GM12878 (cell line): Measurements from ENCODE around the gene DCAF17. TPM values are rescaled to one million over a fixed set of nuclear protein-coding genes. Genes with fewer than 3 reads are reported as not detected.

Experiments used
- ATAC-seq: fragments of 200-7000 bp; cut with Tn5 transposase; 3 replicates; pipeline ENCODE4 v1.9.1; 2020; ENCODE audit warnings: mild to moderate bottlenecking, moderate library complexity
- BruUV-seq: library from RNA; stranded (reverse); fragments of 400-500 nt; replicated peaks from 2 replicates; lab custom pipeline; 2021; lab: Mats Ljungman, UMichigan
- CTCF ChIA-PET: fragments of 300-600 bp; sonication (Branson Sonifier 250); formaldehyde crosslinking; extraction: SDS; loops from one replicate; lab custom pipeline; 2021; ENCODE audit warnings: inconsistent platforms; lab: Yijun Ruan, JAX
- POLR2A ChIA-PET: fragments of 350-600 bp; formaldehyde crosslinking; extraction: SDS; loops from one replicate; lab custom pipeline; 2021; ENCODE audit warnings: inconsistent platforms; lab: Charles Lee
- RAD21 ChIA-PET: fragments of 300-600 bp; sonication (Branson Sonifier 250); formaldehyde crosslinking; loops from one replicate; lab custom pipeline; 2023; ENCODE audit warnings: antibody characterized with exemption; ENCODE audit not compliant: unreplicated experiment; lab: Charles Lee
- SMC1A ChIA-PET: fragments of 300-600 bp; sonication (Branson Sonifier 250); formaldehyde crosslinking; loops from one replicate; lab custom pipeline; 2023; ENCODE audit not compliant: unreplicated experiment, uncharacterized antibody; lab: Charles Lee
- DNase-seq: peaks from one replicate; pipeline ENCODE4 v3.0.0-alpha.2; 2011; ENCODE audit warnings: low read depth, low spot score
- FAIRE-seq: peaks from 3 replicates; lab custom pipeline; 2011; peaks lifted over from hg19 to GRCh38; lab: Jason Lieb, UNC
- H2AFZ ChIP-seq: 2 replicates; pipeline ENCODE4 v1.6.0; 2011; ENCODE audit warnings: low read depth, low read length, control low read depth; ENCODE audit not compliant: control insufficient read depth
- H3K27ac ChIP-seq: 2 replicates; pipeline ENCODE4 v1.5.1; 2011; ENCODE audit warnings: control low read depth; ENCODE audit not compliant: control insufficient read depth, insufficient read depth
- H3K27me3 ChIP-seq, 2 experiments: replicated peaks in 1 of 2; 2 replicates each; pipeline versions ENCODE4 v1.6.0 to v1.6.1; 2011; ENCODE audit warnings: low read length in 1 of 2; ENCODE audit not compliant: control insufficient read depth in 2 of 2, insufficient read depth in 2 of 2
- H3K36me3 ChIP-seq, 2 experiments: 2 replicates each; pipeline ENCODE4 v1.5.1; 2011; ENCODE audit warnings: low read length in 1 of 2; ENCODE audit not compliant: control insufficient read depth in 2 of 2, insufficient read depth in 2 of 2
- H3K4me1 ChIP-seq: 2 replicates; pipeline ENCODE4 v1.6.1; 2011; ENCODE audit warnings: mild to moderate bottlenecking, low read length, moderate library complexity, mixed read lengths; ENCODE audit not compliant: control insufficient read depth, insufficient read depth
- H3K4me2 ChIP-seq: 2 replicates; pipeline ENCODE4 v1.6.0; 2011; ENCODE audit warnings: control low read depth; ENCODE audit not compliant: control insufficient read depth, insufficient read depth
- H3K4me3 ChIP-seq: fragments of 200-600 bp; sonication (generic); 2 replicates; pipeline ENCODE4 v1.5.1; 2016
- H3K79me2 ChIP-seq: 2 replicates; pipeline ENCODE4 v1.6.0; 2011; ENCODE audit warnings: low read length; ENCODE audit not compliant: control insufficient read depth, insufficient read depth
- H3K9ac ChIP-seq: 2 replicates; pipeline ENCODE4 v1.8.0; 2011; ENCODE audit warnings: low read length, control low read depth, mixed read lengths; ENCODE audit not compliant: control insufficient read depth, insufficient read depth
- H3K9me3 ChIP-seq: replicated peaks from 3 replicates; pipeline ENCODE4 v1.5.1; 2011; ENCODE audit warnings: mild to moderate bottlenecking, low read length; ENCODE audit not compliant: control insufficient read depth, insufficient read depth
- H4K20me1 ChIP-seq: 2 replicates; pipeline ENCODE4 v1.6.0; 2011; ENCODE audit not compliant: control insufficient read depth, insufficient read depth
- BHLHE40 ChIP-seq, 2 experiments: fragments of 450-650 bp in 1 of 2; IDR thresholded peaks; 2 replicates each; pipeline ENCODE4 v1.6.1; 2011 to 2017; ENCODE audit warnings: low read depth in 2 of 2, borderline replicate concordance in 1 of 2, improper control_type of control experiment in 1 of 2, low read length in 1 of 2, mild to moderate bottlenecking in 1 of 2
- BMI1 ChIP-seq: fragments of 450-650 bp; IDR thresholded peaks from 2 replicates; pipeline ENCODE4 v1.6.1; 2016; ENCODE audit warnings: mild to moderate bottlenecking, moderate library complexity, borderline replicate concordance
- ESRRA ChIP-seq: IDR thresholded peaks from 2 replicates; pipeline ENCODE4 v1.6.1; 2012; ENCODE audit warnings: mild to moderate bottlenecking, low read length, improper control_type of control experiment
- GATAD2B ChIP-seq: fragments of 450-650 bp; conservative IDR thresholded peaks from 2 replicates; pipeline ENCODE4 v1.6.1; 2017; ENCODE audit warnings: low read depth, mild to moderate bottlenecking, moderate library complexity
- HCFC1 ChIP-seq: fragments of 150-350 bp; IDR thresholded peaks from 2 replicates; pipeline ENCODE4 v1.6.1; 2014; ENCODE audit warnings: low read length
- MTA2 ChIP-seq: fragments of 450-650 bp; IDR thresholded peaks from 2 replicates; pipeline ENCODE4 v1.6.1; 2016; ENCODE audit warnings: low read depth, mild to moderate bottlenecking, moderate library complexity
- MTA3 ChIP-seq: IDR thresholded peaks from 2 replicates; pipeline ENCODE4 v1.6.1; 2012; ENCODE audit warnings: low read length, inconsistent platforms, borderline replicate concordance
- RFX5 ChIP-seq: IDR thresholded peaks from 2 replicates; pipeline ENCODE4 v1.6.1; 2011; ENCODE audit warnings: low read depth, low read length, improper control_type of control experiment
- SP1 ChIP-seq: IDR thresholded peaks from one replicate; pipeline ENCODE4 v1.6.1; 2011; ENCODE audit warnings: low read depth, low read length
- SREBF2 ChIP-seq: IDR thresholded peaks from 2 replicates; pipeline ENCODE4 v1.6.1; 2012; ENCODE audit warnings: mild to moderate bottlenecking, low read length
- YBX1 ChIP-seq: fragments of 450-650 bp; IDR thresholded peaks from 2 replicates; pipeline ENCODE4 v1.6.1; 2016; ENCODE audit warnings: antibody characterized with exemption
- ZNF207 ChIP-seq: fragments of 450-650 bp; IDR thresholded peaks from 2 replicates; pipeline ENCODE4 v1.6.1; 2014; ENCODE audit warnings: antibody characterized with exemption, mild to moderate bottlenecking, borderline replicate concordance
- WGBS: methylation state at CpG from one replicate; pipeline ENCODE4 v1.1.6; 2016; ENCODE audit warnings: low lambda C conversion rate; ENCODE audit not compliant: insufficient replicate concordance, insufficient coverage; ENCODE audit errors: missing lambda C conversion rate; 5-methylcytosine and 5-hydroxymethylcytosine counted together
- in situ Hi-C: fragments of 300-500 bp; cut with MboI; formaldehyde crosslinking; loops from 9 replicates; pipeline ENCODE4 v1.14.3; 2018; ENCODE audit warnings: mixed read lengths
- intact Hi-C: fragments of 100-400 bp; cut with micrococcal nuclease; formaldehyde crosslinking; loops from one replicate; pipeline ENCODE4 v1.14.2; 2022; ENCODE audit not compliant: unreplicated experiment
- polyA plus RNA-seq, 11 experiments: library from polyadenylated mRNA; depleted of rRNA in 4 of 11; unstranded in 6 of 11; stranded (reverse) in 5 of 11; fragments of >200 nt; fragmentation: Nextera tagmentation in 4 of 11; fragmentation: Illumina TruSeq in 1 of 11; extraction: Ambion mirVana in 4 of 11; extraction: Trizol in 1 of 11; gene quantifications; 1 replicate in 1 of 11; 2 replicates in 10 of 11; pipeline versions ENCODE4 v1.2.1 to v1.2.3, GENCODE V29; 2011 to 2016; ENCODE audit warnings: inconsistent platforms in 2 of 11, missing spikeins in 2 of 11, low read depth in 1 of 11
- total RNA-seq, 4 experiments: library from RNA; depleted of rRNA in 3 of 4; stranded (reverse); fragments of >200 nt in 3 of 4; fragmentation: Illumina TruSeq in 1 of 4; extraction: Trizol in 1 of 4; gene quantifications; 2 replicates each; pipeline versions ENCODE4 v1.2.1 to v1.2.3, GENCODE V29; 2013 to 2021
- TF ChIP-seq, protein P1 (sequence below): fragments of 450-650 bp; IDR thresholded peaks from 2 replicates; pipeline ENCODE4 v1.6.1; 2018; ENCODE audit warnings: borderline replicate concordance, mild to moderate bottlenecking; ENCODE audit not compliant: partially characterized antibody
- TF ChIP-seq, protein P2 (sequence below): IDR thresholded peaks from 2 replicates; pipeline ENCODE4 v1.6.1; 2011; ENCODE audit warnings: low read depth, mild to moderate bottlenecking, low read length, moderate library complexity, borderline replicate concordance; ENCODE audit errors: extremely low read depth
- TF ChIP-seq, protein P3 (sequence below): IDR thresholded peaks from 2 replicates; pipeline ENCODE4 v1.6.1; 2011; ENCODE audit warnings: borderline replicate concordance, low read depth, mild to moderate bottlenecking, moderate library complexity, mixed read lengths, low read length; ENCODE audit not compliant: insufficient read depth; ENCODE audit errors: extremely low read length
- TF ChIP-seq, protein P4 (sequence below): IDR thresholded peaks from 2 replicates; pipeline ENCODE4 v1.6.1; 2012; ENCODE audit warnings: low read depth, low read length, improper control_type of control experiment

Gene DCAF17
- total and polyA plus RNA-seq, 10 of the 15 experiments (the other 5 are each of a cell fraction or from before 2014, with no cell fraction given), result 5.2 to 32.9 (median 23.4) TPM

DNA sequence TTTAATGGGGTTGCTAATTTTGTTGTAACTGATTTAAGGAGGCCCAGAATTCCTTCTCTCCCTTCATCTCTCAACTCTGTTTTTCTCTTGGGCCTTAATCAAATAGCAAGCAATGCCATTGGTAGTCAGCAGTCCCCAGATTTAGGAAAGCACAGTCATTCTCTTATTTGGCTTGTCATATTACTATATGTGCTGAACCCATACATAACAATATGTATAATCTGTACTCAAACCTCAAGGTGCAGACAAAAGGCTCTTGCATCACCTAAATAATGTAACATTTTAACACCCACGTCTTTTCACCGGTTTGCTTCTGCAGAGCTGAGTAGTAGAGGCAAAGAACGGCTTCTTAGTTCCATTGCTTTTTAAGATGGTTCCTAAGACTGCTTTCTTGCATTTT, 33.6 kb upstream of the DCAF17 start:
- no peak for ATAC-seq
- Histone ChIP-seq H3K27me3 (no peaks in the 10 kb centered on the region), H3K4me3 (no peak overlapping the region), H3K79me2 (peaks cover 47% of the 10 kb centered on the region), H3K9me3 (peaks cover 22% of the 10 kb centered on the region), H3K4me1 (peaks cover 8% of the 10 kb centered on the region; the same call in 1 of the 2 replicates), H3K27ac (no peak overlapping the region), H3K36me3 (peaks cover 0 to 4% of the 10 kb centered on the region in 2 experiments; a peak in 2 of 4 replicates), H3K4me2 (no peak overlapping the region), H3K9ac (no peak overlapping the region), H2AFZ (no peak overlapping the region)
- ChIA-PET RAD21 (no interaction called here), POLR2A (interaction anchor here (1.0 to 1.2 kb wide), 3 partner anchors 12 to 150 kb away, joined by 3 to 11 read pairs (median 4); no protein-coding TSS in a partner anchor), SMC1A (interaction anchor here (0.9 to 3.0 kb wide), 3 partner anchors 10 to 63 kb away, joined by 3 to 19 read pairs (median 4); no protein-coding TSS in a partner anchor), CTCF (interaction anchor here (1.2 to 1.7 kb wide), 2 partner anchors 10 to 73 kb away, joined by 3 to 4 read pairs; no protein-coding TSS in a partner anchor)
- BruUV-seq, result no TSS peak
- in situ Hi-C loops, result no loop called here
- WGBS, result 84% methylated on average over 3 of the region's 3 CpGs
- no peak for FAIRE-seq
- TF ChIP-seq, protein P1, sequence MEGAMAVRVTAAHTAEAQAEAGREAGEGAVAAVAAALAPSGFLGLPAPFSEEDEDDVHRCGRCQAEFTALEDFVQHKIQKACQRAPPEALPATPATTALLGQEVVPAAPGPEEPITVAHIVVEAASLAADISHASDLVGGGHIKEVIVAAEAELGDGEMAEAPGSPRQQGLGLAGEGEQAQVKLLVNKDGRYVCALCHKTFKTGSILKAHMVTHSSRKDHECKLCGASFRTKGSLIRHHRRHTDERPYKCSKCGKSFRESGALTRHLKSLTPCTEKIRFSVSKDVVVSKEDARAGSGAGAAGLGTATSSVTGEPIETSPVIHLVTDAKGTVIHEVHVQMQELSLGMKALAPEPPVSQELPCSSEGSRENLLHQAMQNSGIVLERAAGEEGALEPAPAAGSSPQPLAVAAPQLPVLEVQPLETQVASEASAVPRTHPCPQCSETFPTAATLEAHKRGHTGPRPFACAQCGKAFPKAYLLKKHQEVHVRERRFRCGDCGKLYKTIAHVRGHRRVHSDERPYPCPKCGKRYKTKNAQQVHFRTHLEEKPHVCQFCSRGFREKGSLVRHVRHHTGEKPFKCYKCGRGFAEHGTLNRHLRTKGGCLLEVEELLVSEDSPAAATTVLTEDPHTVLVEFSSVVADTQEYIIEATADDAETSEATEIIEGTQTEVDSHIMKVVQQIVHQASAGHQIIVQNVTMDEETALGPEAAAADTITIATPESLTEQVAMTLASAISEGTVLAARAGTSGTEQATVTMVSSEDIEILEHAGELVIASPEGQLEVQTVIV, result no peak
- TF ChIP-seq HCFC1, result no peak
- TF ChIP-seq GATAD2B, result no peak
- TF ChIP-seq BMI1, result no peak
- TF ChIP-seq BHLHE40 (IDR thresholded peaks at IDR 0.05; ENCODE audit: borderline replicate concordance in 1 of 2, low read depth in 2 of 2, low read length in 1 of 2), result no peak
- TF ChIP-seq, protein P2, sequence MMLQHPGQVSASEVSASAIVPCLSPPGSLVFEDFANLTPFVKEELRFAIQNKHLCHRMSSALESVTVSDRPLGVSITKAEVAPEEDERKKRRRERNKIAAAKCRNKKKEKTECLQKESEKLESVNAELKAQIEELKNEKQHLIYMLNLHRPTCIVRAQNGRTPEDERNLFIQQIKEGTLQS, result no peak
- TF ChIP-seq, protein P3, sequence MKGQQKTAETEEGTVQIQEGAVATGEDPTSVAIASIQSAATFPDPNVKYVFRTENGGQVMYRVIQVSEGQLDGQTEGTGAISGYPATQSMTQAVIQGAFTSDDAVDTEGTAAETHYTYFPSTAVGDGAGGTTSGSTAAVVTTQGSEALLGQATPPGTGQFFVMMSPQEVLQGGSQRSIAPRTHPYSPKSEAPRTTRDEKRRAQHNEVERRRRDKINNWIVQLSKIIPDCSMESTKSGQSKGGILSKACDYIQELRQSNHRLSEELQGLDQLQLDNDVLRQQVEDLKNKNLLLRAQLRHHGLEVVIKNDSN, result no peak
- no peak for TF ChIP-seq ESRRA
- no peak for TF ChIP-seq YBX1
- TF ChIP-seq SP1, result no peak
- TF ChIP-seq, protein P4, sequence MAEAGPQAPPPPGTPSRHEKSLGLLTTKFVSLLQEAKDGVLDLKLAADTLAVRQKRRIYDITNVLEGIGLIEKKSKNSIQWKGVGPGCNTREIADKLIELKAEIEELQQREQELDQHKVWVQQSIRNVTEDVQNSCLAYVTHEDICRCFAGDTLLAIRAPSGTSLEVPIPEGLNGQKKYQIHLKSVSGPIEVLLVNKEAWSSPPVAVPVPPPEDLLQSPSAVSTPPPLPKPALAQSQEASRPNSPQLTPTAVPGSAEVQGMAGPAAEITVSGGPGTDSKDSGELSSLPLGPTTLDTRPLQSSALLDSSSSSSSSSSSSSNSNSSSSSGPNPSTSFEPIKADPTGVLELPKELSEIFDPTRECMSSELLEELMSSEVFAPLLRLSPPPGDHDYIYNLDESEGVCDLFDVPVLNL, result no peak
- TF ChIP-seq MTA3, result no peak
- TF ChIP-seq SREBF2, result no peak
- TF ChIP-seq MTA2, result no peak
- TF ChIP-seq RFX5, result no peak
- TF ChIP-seq ZNF207, result no peak
- TF ChIP-seq, all 136 proteins: peak for 0
- H4K20me1 ChIP-seq, result no peaks in the 10 kb centered on the region
- DNase-seq, result no peak
- intact Hi-C loops, result no loop called here
